Left ventricle myocardium superior (tissue), 1 donor: ENCODE measurements around the gene GRID2IP. TPM values are rescaled to one million over a fixed set of nuclear protein-coding genes. Genes with fewer than 3 reads are reported as not detected.
"Not testable (repeated sequence)": the region's sequence is repeated elsewhere in the genome, so short reads cannot be mapped to it uniquely, and the experiment has no call there.

Source experiments
- ATAC-seq: fragments of 200-7000 bp; cut with Tn5 transposase; one replicate; pipeline ENCODE4 v1.9.1; 2020; ENCODE audit warnings: mild to moderate bottlenecking, moderate library complexity
- DNase-seq: peaks from one replicate; pipeline ENCODE4 v3.0.0-alpha.2; 2020
- intact Hi-C: fragments of 100-400 bp; cut with micrococcal nuclease; formaldehyde crosslinking; loops from one replicate; pipeline ENCODE4 v1.11.0; 2022
- total RNA-seq: library from RNA; stranded (reverse); fragmentation: NEBNext Ultra II Directional; extraction: Animal tissue kit (Norgen Biotek cat#: 25700); gene quantifications from one replicate; pipeline ENCODE4 v1.2.1, GENCODE V29; 2021
- donor health status: DM: no; HTN: yes; CAD: no; lungs with severe emphysema.

Gene GRID2IP
- total RNA-seq, 1 donor from 2014 or later: not detected

- ATAC-seq: no peak
- intact Hi-C loops: no loop called here
- DNase-seq: no peak
Observed at GRCh38 chr7:6496842-6497636, 54.2 kb downstream of the GRID2IP start.

GRCh38 chr7:6495597-6496262 is 55.5 kb downstream of the GRID2IP start:
- ATAC-seq (no peak), DNase-seq (no peak)
- intact Hi-C loops: no loop called here

- intact Hi-C loops: no loop called here
- DNase-seq (no peak), ATAC-seq (no peak)
Observed at GRCh38 chr7:6494365-6494764, 56.9 kb downstream of the GRID2IP start.

- DNase-seq: no peak
- no peak for ATAC-seq
- intact Hi-C loops: no loop called here
Observed at GRCh38 chr7:6491194-6491593, 60.1 kb downstream of the GRID2IP start.

GRCh38 chr7:6489612-6490011 is 61.6 kb downstream of the GRID2IP start:
- intact Hi-C loops: no loop called here
- ATAC-seq (no peak), DNase-seq (no peak)

- DNase-seq (no peak), ATAC-seq (no peak)
- intact Hi-C loops: no loop called here
Observed at GRCh38 chr7:6487184-6487545, 64.1 kb downstream of the GRID2IP start.

GRCh38 chr7:6486438-6487183 is 64.7 kb downstream of the GRID2IP start:
- DNase-seq (no peak), ATAC-seq (no peak)
- intact Hi-C loops: no loop called here

GRCh38 chr7:6482743-6483119 is 68.5 kb downstream of the GRID2IP start:
- DNase-seq: no peak
- ATAC-seq: no peak
- intact Hi-C loops: no loop called here

GRCh38 chr7:6482307-6482706 is 69.0 kb downstream of the GRID2IP start:
- DNase-seq: no peak
- intact Hi-C loops: no loop called here
- no peak for ATAC-seq

- ATAC-seq: no peak
- intact Hi-C loops: no loop called here
Observed at GRCh38 chr7:6481445-6481844, 69.8 kb downstream of the GRID2IP start.

GRCh38 chr7:6480323-6480660 is 71.0 kb downstream of the GRID2IP start:
- peak; percentile 1 for ATAC-seq
- DNase-seq: no peak
- intact Hi-C loops: no loop called here

More at GRCh38 chr7:6481445-6481844, 69.8 kb downstream of the GRID2IP start:
- no peak for DNase-seq

- ATAC-seq (no peak), DNase-seq (no peak)
- intact Hi-C loops: no loop called here
Observed at GRCh38 chr7:6479067-6479466, 72.2 kb downstream of the GRID2IP start.

GRCh38 chr7:6478186-6478585 is 73.1 kb downstream of the GRID2IP start:
- ATAC-seq: no peak
- no peak for DNase-seq
- intact Hi-C loops: no loop called here

- no peak for DNase-seq
- no peak for ATAC-seq
- intact Hi-C loops: no loop called here
Observed at GRCh38 chr7:6477318-6477660, 74.0 kb downstream of the GRID2IP start.

- DNase-seq (no peak), ATAC-seq (no peak)
- intact Hi-C loops: no loop called here
Observed at GRCh38 chr7:6476596-6477317, 74.5 kb downstream of the GRID2IP start.

- no peak for ATAC-seq
- DNase-seq: no peak
- intact Hi-C loops: no loop called here
Observed at GRCh38 chr7:6475433-6476186, 75.7 kb downstream of the GRID2IP start.

- no peak for ATAC-seq
- intact Hi-C loops: no loop called here
- no peak for DNase-seq
Observed at GRCh38 chr7:6465862-6466261, 85.4 kb downstream of the GRID2IP start.

- DNase-seq, intact Hi-C loops: not testable (repeated sequence)
Observed at GRCh38 chr7:6463609-6464008, 87.7 kb downstream of the GRID2IP start.

GRCh38 chr7:6461946-6462550 is 89.2 kb downstream of the GRID2IP start:
- DNase-seq (no peak), ATAC-seq (no peak)
- intact Hi-C loops: no loop called here

More at GRCh38 chr7:6463609-6464008, 87.7 kb downstream of the GRID2IP start:
- ATAC-seq: not testable (repeated sequence)
